OCI-LY1 (cell line): ENCODE data around the gene MCTP1.
A peak's percentile ranks its signal among the peaks of the same experiment; 100 is the strongest.

Experiments used
- H2AFZ ChIP-seq: fragments of 200-600 bp; sonication (generic), shearing (Covaris generic); 2 replicates; pipeline ENCODE4 v1.6.0; 2014; ENCODE audit warnings: antibody characterized with exemption, mild to moderate bottlenecking, low read length
- H3F3A ChIP-seq: fragments of 200-600 bp; sonication (generic), shearing (Covaris generic); 2 replicates; pipeline ENCODE4 v1.6.0; 2014; ENCODE audit warnings: mild to moderate bottlenecking, antibody characterized with exemption, low read length, moderate library complexity; ENCODE audit not compliant: insufficient read depth
- H3K27ac ChIP-seq: fragments of 200-600 bp; sonication (generic); 2 replicates; pipeline ENCODE4 v1.5.1; 2014; ENCODE audit warnings: low read length, mixed run types, mild to moderate bottlenecking, low read depth; ENCODE audit not compliant: poor library complexity, severe bottlenecking
- H3K27me3 ChIP-seq: fragments of 200-600 bp; sonication (generic); 2 replicates; pipeline ENCODE4 v1.6.0; 2014; ENCODE audit warnings: antibody characterized with exemption, mild to moderate bottlenecking, low read length, moderate library complexity; ENCODE audit not compliant: insufficient read depth
- H3K36me3 ChIP-seq: fragments of 200-600 bp; sonication (generic); 2 replicates; pipeline ENCODE4 v1.6.1; 2014; ENCODE audit warnings: mild to moderate bottlenecking, antibody characterized with exemption, low read length, moderate library complexity, mixed read lengths; ENCODE audit not compliant: insufficient read depth
- H3K4me1 ChIP-seq: fragments of 200-600 bp; sonication (generic); 2 replicates; pipeline ENCODE4 v1.5.1; 2014; ENCODE audit warnings: mild to moderate bottlenecking, low read length, moderate library complexity; ENCODE audit not compliant: insufficient read depth, severe bottlenecking
- H3K4me2 ChIP-seq: fragments of 200-600 bp; sonication (generic), shearing (Covaris generic); 2 replicates; pipeline ENCODE4 v1.6.1; 2014; ENCODE audit warnings: low read length
- H3K4me3 ChIP-seq: fragments of 200-600 bp; sonication (generic); 2 replicates; pipeline ENCODE4 v1.5.1; 2014; ENCODE audit warnings: low read length, low read depth, mild to moderate bottlenecking, mixed read lengths; ENCODE audit not compliant: poor library complexity, severe bottlenecking
- H3K79me2 ChIP-seq: fragments of 200-600 bp; shearing (Covaris generic); 2 replicates; pipeline ENCODE4 v1.6.1; 2016; ENCODE audit warnings: mixed run types, low read length, mixed read lengths; ENCODE audit not compliant: insufficient read depth
- H3K9ac ChIP-seq: fragments of 200-600 bp; sonication (generic), shearing (Covaris generic); 2 replicates; pipeline ENCODE4 v1.6.1; 2014; ENCODE audit warnings: mild to moderate bottlenecking, low read length, mixed read lengths
- H3K9me2 ChIP-seq: fragments of 200-600 bp; sonication (generic), shearing (Covaris generic); 2 replicates; pipeline ENCODE4 v1.6.1; 2014; ENCODE audit warnings: low read depth, mild to moderate bottlenecking, low read length, mixed read lengths
- H3K9me3 ChIP-seq: fragments of 200-600 bp; shearing (Covaris generic); 2 replicates; pipeline ENCODE4 v1.6.1; 2014; ENCODE audit warnings: low read length, mixed read lengths
- H4K20me1 ChIP-seq: fragments of 200-600 bp; sonication (generic), shearing (Covaris generic); 2 replicates; pipeline ENCODE4 v1.6.0; 2016; ENCODE audit warnings: mild to moderate bottlenecking, low read length; ENCODE audit not compliant: insufficient read depth
- EZH2 ChIP-seq: fragments of 200-600 bp; sonication (generic), shearing (Covaris generic); IDR thresholded peaks from 2 replicates; pipeline ENCODE4 v1.8.0; 2017; ENCODE audit warnings: borderline replicate concordance, mixed run types, mild to moderate bottlenecking, antibody characterized with exemption, low read length, moderate library complexity, mixed read lengths
- TF ChIP-seq, protein P1 (sequence below): fragments of 200-600 bp; sonication (generic), shearing (Covaris generic); IDR thresholded peaks from 2 replicates; pipeline ENCODE4 v1.5.1; 2017; ENCODE audit warnings: mild to moderate bottlenecking, antibody characterized with exemption, low read length, moderate library complexity, mixed read lengths

The MCTP1 gene

DNA sequence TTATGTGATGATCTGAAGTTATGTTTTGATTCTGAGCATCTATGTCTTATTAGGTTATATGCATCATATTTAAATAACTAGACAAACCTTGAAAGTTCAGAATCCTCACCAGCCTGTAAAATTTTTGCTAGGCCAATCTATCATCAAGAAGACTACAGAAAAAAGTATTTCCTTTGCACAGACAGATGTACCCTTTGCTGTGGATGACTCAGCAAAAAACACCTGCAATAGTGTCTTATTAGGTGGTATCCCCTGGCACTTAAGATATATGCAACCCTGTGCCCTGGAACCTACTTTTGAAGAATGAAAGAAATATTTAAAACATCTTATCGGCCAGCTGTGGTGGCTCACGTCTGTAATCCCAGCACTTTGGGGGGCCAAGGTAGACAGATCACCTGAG is 535.9 kb downstream of the MCTP1 start:
- TF ChIP-seq, protein P1, sequence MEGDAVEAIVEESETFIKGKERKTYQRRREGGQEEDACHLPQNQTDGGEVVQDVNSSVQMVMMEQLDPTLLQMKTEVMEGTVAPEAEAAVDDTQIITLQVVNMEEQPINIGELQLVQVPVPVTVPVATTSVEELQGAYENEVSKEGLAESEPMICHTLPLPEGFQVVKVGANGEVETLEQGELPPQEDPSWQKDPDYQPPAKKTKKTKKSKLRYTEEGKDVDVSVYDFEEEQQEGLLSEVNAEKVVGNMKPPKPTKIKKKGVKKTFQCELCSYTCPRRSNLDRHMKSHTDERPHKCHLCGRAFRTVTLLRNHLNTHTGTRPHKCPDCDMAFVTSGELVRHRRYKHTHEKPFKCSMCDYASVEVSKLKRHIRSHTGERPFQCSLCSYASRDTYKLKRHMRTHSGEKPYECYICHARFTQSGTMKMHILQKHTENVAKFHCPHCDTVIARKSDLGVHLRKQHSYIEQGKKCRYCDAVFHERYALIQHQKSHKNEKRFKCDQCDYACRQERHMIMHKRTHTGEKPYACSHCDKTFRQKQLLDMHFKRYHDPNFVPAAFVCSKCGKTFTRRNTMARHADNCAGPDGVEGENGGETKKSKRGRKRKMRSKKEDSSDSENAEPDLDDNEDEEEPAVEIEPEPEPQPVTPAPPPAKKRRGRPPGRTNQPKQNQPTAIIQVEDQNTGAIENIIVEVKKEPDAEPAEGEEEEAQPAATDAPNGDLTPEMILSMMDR, result no peak
- no peak for TF ChIP-seq EZH2
- no peak overlapping the region for H3K4me3 ChIP-seq
- H3K27me3 ChIP-seq, result no peaks in the 10 kb centered on the region
- H3K9me2 ChIP-seq, result no peaks in the 10 kb centered on the region
- H3K79me2 ChIP-seq, result no peaks in the 10 kb centered on the region
- H3K9me3 ChIP-seq, result no peaks in the 10 kb centered on the region
- no peak overlapping the region for H3K27ac ChIP-seq
- peaks cover 63% of the 10 kb centered on the region for H3K4me1 ChIP-seq
- no peaks in the 10 kb centered on the region for H3F3A ChIP-seq
- no peak overlapping the region for H3K9ac ChIP-seq
- no peaks in the 10 kb centered on the region for H4K20me1 ChIP-seq
- no peaks in the 10 kb centered on the region for H3K36me3 ChIP-seq
- H3K4me2 ChIP-seq, result no peak overlapping the region
- H2AFZ ChIP-seq, result no peak overlapping the region

DNA sequence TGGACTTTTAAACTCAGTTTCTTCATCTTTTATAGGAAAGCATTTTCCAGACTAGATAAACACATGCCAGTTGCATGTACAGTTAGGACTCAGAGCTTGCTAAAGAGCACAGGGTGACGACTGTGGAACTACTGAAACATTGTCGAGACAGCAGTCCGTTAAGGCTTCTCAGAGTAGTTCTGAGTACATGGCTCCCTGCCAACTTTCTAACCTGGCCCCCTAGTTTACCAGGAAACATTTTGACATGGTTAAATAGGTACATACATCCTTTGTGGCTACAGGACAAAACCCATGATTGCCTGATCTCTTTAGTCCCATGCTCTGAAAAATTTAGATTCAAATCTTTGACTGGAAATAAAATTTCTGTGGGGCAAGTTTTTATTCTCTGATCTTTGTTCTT is 536.7 kb downstream of the MCTP1 start:
- H3K4me2 ChIP-seq, result peak overlapping the region; percentile 7; the same call in 1 of the 2 replicates
- H3K79me2 ChIP-seq, result no peaks in the 10 kb centered on the region
- TF ChIP-seq, protein P1, result no peak
- no peak for TF ChIP-seq EZH2

DNA sequence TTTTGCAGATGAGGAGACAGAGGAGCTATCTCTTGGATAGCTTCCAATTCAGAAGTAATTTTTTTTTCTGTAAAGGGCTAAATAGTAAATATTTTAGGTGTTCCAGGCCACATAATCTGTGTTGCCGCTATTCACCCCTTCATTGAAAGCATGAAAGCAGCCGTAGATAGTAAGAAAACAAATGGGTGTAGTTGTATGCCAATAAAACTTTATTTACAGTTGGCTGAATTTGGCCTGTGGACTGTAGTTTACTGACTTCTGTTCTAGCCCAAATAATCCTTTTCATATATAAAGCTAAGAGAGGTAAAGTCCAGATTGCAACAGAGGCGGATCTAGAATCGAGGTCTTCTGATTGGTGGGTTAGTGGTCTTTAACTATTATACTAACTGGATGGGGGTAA is 537.5 kb downstream of the MCTP1 start:
- Histone ChIP-seq H3K4me3 (no peak overlapping the region), H3K36me3 (no peaks in the 10 kb centered on the region), H4K20me1 (no peaks in the 10 kb centered on the region), H3K27ac (peak overlapping the region; percentile 54), H3K9me3 (no peaks in the 10 kb centered on the region), H3F3A (no peaks in the 10 kb centered on the region), H3K4me1 (peaks cover 74% of the 10 kb centered on the region), H3K9me2 (no peaks in the 10 kb centered on the region), H3K4me2 (peak overlapping the region; percentile 27; the same call in 1 of the 2 replicates), H2AFZ (no peak overlapping the region), H3K9ac (no peak overlapping the region), H3K79me2 (no peaks in the 10 kb centered on the region), H3K27me3 (no peaks in the 10 kb centered on the region)
- TF ChIP-seq, protein P1, result no peak
- TF ChIP-seq EZH2, result no peak

More for the DNA sequence above, 536.7 kb downstream of the MCTP1 start:
- no peaks in the 10 kb centered on the region for H3K27me3 ChIP-seq
- no peaks in the 10 kb centered on the region for H3K9me3 ChIP-seq
- no peak overlapping the region for H3K4me3 ChIP-seq
- H3K36me3 ChIP-seq, result no peaks in the 10 kb centered on the region
- H2AFZ ChIP-seq, result no peak overlapping the region
- H3K27ac ChIP-seq, result peak overlapping the region; percentile 54
- no peak overlapping the region for H3K9ac ChIP-seq
- no peaks in the 10 kb centered on the region for H3F3A ChIP-seq
- peaks cover 65% of the 10 kb centered on the region for H3K4me1 ChIP-seq
- H4K20me1 ChIP-seq, result no peaks in the 10 kb centered on the region
- H3K9me2 ChIP-seq, result no peaks in the 10 kb centered on the region
